DOHH2 (cell line): ENCODE measurements around the gene GLS.

Experiments
- H3F3A ChIP-seq: fragments of 200-600 bp; sonication (generic), shearing (Covaris generic); 2 replicates; pipeline ENCODE4 v1.6.0; 2016; ENCODE audit warnings: antibody characterized with exemption, mild to moderate bottlenecking; ENCODE audit not compliant: control insufficient read depth, insufficient read depth
- H3K27ac ChIP-seq: fragments of 200-600 bp; sonication (generic); 2 replicates; pipeline ENCODE4 v1.5.1; 2014; ENCODE audit warnings: low read depth, mild to moderate bottlenecking, low read length, moderate library complexity
- H3K27me3 ChIP-seq: fragments of 200-600 bp; sonication (generic); 2 replicates; pipeline ENCODE4 v1.6.1; 2014; ENCODE audit warnings: mild to moderate bottlenecking, low read length, mixed read lengths; ENCODE audit not compliant: control insufficient read depth
- H3K36me3 ChIP-seq: fragments of 200-600 bp; sonication (generic); 2 replicates; pipeline ENCODE4 v1.6.1; 2014; ENCODE audit warnings: mild to moderate bottlenecking, low read length, moderate library complexity, mixed read lengths; ENCODE audit not compliant: control insufficient read depth
- H3K4me1 ChIP-seq: fragments of 200-600 bp; sonication (generic); 2 replicates; pipeline ENCODE4 v1.6.1; 2014; ENCODE audit warnings: mild to moderate bottlenecking, low read length, mixed read lengths; ENCODE audit not compliant: control insufficient read depth
- H3K4me2 ChIP-seq: fragments of 200-600 bp; sonication (generic); 2 replicates; pipeline ENCODE4 v1.6.0; 2014; ENCODE audit warnings: mild to moderate bottlenecking, low read length, moderate library complexity
- H3K4me3 ChIP-seq: fragments of 200-600 bp; sonication (generic); 2 replicates; pipeline ENCODE4 v1.5.1; 2014; ENCODE audit warnings: mild to moderate bottlenecking, low read length, mixed read lengths
- H3K79me2 ChIP-seq: fragments of 200-600 bp; sonication (generic); 2 replicates; pipeline ENCODE4 v1.6.1; 2014; ENCODE audit warnings: mild to moderate bottlenecking, low read length, mixed read lengths; ENCODE audit not compliant: control insufficient read depth
- H3K9me2 ChIP-seq: fragments of 200-600 bp; sonication (generic); replicated peaks from 2 replicates; pipeline ENCODE4 v1.6.1; 2014; ENCODE audit warnings: mild to moderate bottlenecking, low read length, mixed read lengths; ENCODE audit not compliant: control insufficient read depth
- H3K9me3 ChIP-seq: fragments of 200-600 bp; sonication (generic); 2 replicates; pipeline ENCODE4 v1.6.1; 2014; ENCODE audit warnings: antibody characterized with exemption, low read length, mixed read lengths; ENCODE audit not compliant: control insufficient read depth, insufficient read depth
- H4K20me1 ChIP-seq: fragments of 200-600 bp; sonication (generic); 2 replicates; pipeline ENCODE4 v1.6.0; 2014; ENCODE audit warnings: low read depth, mild to moderate bottlenecking, antibody characterized with exemption, low read length, moderate library complexity; ENCODE audit not compliant: control insufficient read depth, insufficient read depth
- CTCF ChIP-seq: fragments of 200-600 bp; sonication (generic); IDR thresholded peaks from one replicate; pipeline ENCODE4 v1.5.1; 2014; ENCODE audit warnings: antibody characterized with exemption, mild to moderate bottlenecking, low read depth, low read length; ENCODE audit not compliant: poor library complexity, severe bottlenecking
- EZH2phosphoT487 ChIP-seq: fragments of 200-600 bp; sonication (generic); IDR thresholded peaks from 2 replicates; pipeline ENCODE4 v1.6.1; 2017; ENCODE audit warnings: borderline replicate concordance, mild to moderate bottlenecking, antibody characterized with exemption, low read length, moderate library complexity, mixed read lengths

The GLS gene

GRCh38 chr2:190929919-190930318, 49.3 kb downstream of the GLS start:
- TF ChIP-seq CTCF (no peak), EZH2phosphoT487 (no peak)
- Histone ChIP-seq H3K36me3 (peaks cover 70% of the 10 kb centered on the region), H3K4me3 (no peak overlapping the region), H4K20me1 (no peaks in the 10 kb centered on the region), H3K9me2 (no peaks in the 10 kb centered on the region), H3K79me2 (no peaks in the 10 kb centered on the region), H3K27ac (no peak overlapping the region), H3F3A (peaks cover 2% of the 10 kb centered on the region; the same call in 1 of the 2 replicates), H3K4me2 (no peak overlapping the region), H3K4me1 (no peaks in the 10 kb centered on the region), H3K27me3 (no peaks in the 10 kb centered on the region), H3K9me3 (no peaks in the 10 kb centered on the region)

- Histone ChIP-seq H3K36me3 (peaks cover 70% of the 10 kb centered on the region), H4K20me1 (no peaks in the 10 kb centered on the region), H3F3A (peaks cover 2% of the 10 kb centered on the region; the same call in 1 of the 2 replicates), H3K4me3 (no peak overlapping the region), H3K9me3 (no peaks in the 10 kb centered on the region), H3K4me2 (no peak overlapping the region), H3K27ac (no peak overlapping the region), H3K27me3 (no peaks in the 10 kb centered on the region), H3K4me1 (no peaks in the 10 kb centered on the region), H3K79me2 (no peaks in the 10 kb centered on the region), H3K9me2 (no peaks in the 10 kb centered on the region)
- TF ChIP-seq CTCF = no peak
- no peak for TF ChIP-seq EZH2phosphoT487
These were observed 49.8 kb downstream of the GLS start for GRCh38 chr2:190930411-190930810.

- peaks cover 12% of the 10 kb centered on the region for H3K4me1 ChIP-seq
- no peaks in the 10 kb centered on the region for H3K9me3 ChIP-seq
- H3K36me3 ChIP-seq = peaks cover 64% of the 10 kb centered on the region
- H3K27me3 ChIP-seq = no peaks in the 10 kb centered on the region
- H3K79me2 ChIP-seq = no peaks in the 10 kb centered on the region
- H3F3A ChIP-seq = peaks cover 2% of the 10 kb centered on the region; the same call in 1 of the 2 replicates
- no peak overlapping the region for H3K27ac ChIP-seq
- no peaks in the 10 kb centered on the region for H4K20me1 ChIP-seq
- no peak overlapping the region for H3K4me2 ChIP-seq
- no peaks in the 10 kb centered on the region for H3K9me2 ChIP-seq
- H3K4me3 ChIP-seq = no peak overlapping the region
- TF ChIP-seq EZH2phosphoT487 (no peak), CTCF (no peak)
These were observed 51.9 kb downstream of the GLS start for GRCh38 chr2:190932514-190932913.

GRCh38 chr2:190933361-190933760, 52.7 kb downstream of the GLS start:
- Histone ChIP-seq H3K9me2 (no peaks in the 10 kb centered on the region), H3K79me2 (no peaks in the 10 kb centered on the region), H3K27me3 (no peaks in the 10 kb centered on the region), H3K27ac (no peak overlapping the region), H3K9me3 (no peaks in the 10 kb centered on the region), H3K4me3 (no peak overlapping the region), H3K36me3 (peaks cover 58% of the 10 kb centered on the region), H3K4me1 (peaks cover 15% of the 10 kb centered on the region), H3K4me2 (no peak overlapping the region), H4K20me1 (no peaks in the 10 kb centered on the region), H3F3A (peaks cover 2% of the 10 kb centered on the region; the same call in 1 of the 2 replicates)
- TF ChIP-seq EZH2phosphoT487 (no peak), CTCF (no peak)
